GM12872 (cell line): ENCODE measurements around the gene EEIG1.
A peak's percentile ranks its signal among the peaks of the same experiment; 100 is the strongest.

Source experiments
- CTCF ChIP-seq: IDR thresholded peaks from 3 replicates; pipeline ENCODE4 v1.5.1; 2011; ENCODE audit warnings: low read depth, mild to moderate bottlenecking, low read length, moderate library complexity; ENCODE audit not compliant: insufficient read depth

The EEIG1 gene

DNA sequence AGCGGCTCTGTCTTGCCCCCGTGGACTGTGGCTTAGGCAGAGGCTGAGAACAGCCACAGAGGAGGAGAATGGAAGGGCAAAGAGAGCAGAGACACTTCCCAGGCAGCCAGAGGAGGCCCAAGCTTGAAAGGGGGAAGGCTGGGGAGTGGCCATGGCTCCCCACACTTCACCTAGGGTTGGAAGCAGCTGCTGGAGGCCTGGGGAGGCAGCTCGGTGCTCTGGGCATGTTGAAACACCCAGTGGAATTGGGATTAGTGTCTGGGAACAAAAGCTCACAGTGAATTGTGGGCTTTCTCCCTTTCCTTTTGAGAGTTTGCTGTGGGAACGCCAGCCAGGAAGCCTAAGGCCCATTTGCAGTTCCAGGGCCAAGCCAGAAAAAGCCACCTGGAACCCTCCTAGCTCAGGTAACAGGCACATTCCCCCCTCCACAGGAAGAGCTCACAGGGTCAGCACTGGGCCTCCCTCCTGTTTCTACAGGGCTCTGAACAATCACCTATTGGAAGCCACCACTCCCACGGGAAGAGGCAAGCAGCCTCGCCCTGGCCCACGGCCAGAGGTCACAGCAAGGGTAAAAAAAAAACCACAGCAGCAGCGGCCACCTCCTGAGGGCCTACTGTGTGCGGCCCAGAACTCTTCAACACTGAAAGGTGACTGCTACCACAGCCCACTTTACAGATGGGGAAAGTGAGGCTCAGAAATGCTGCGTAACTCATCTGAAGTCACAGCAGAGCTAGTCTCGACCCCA is 20.2 kb downstream of the EEIG1 start:
- TF ChIP-seq CTCF: no peak

DNA sequence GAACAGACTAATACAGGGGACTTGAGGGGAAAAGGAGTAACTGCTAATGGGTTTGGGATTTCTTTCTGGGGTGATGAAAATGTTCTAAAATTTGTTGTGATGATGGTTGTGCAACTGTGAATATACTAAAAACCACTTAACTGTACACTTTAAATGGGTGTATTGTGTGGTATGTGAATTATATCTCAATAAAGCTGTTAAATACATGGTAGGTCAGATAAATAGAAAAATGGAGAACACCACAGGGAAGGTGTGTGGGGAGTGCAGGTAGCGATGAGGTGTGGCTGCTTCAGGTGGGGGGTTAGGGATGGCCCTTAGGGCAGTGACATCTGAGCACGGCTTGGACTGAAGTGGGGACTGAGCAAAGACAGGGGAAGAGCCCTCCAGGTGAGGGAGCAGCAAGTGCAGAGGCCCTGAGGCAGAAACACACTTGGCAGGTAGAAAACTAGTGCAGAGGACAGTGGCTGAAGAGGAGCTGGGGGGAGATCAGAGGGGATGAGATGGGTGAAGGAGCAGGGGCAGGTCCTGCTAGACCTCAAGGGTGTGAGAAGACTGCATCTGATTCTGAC is 20.9 kb downstream of the EEIG1 start:
- TF ChIP-seq CTCF: no peak

GRCh38 chr9:127959398-127959797 is 21.4 kb downstream of the EEIG1 start:
- TF ChIP-seq CTCF: no peak

GRCh38 chr9:127958728-127959127 is 22.1 kb downstream of the EEIG1 start:
- TF ChIP-seq CTCF: no peak

- TF ChIP-seq CTCF: peak; percentile 74
Measured at GRCh38 chr9:127955294-127956015, 25.3 kb downstream of the EEIG1 start.

DNA sequence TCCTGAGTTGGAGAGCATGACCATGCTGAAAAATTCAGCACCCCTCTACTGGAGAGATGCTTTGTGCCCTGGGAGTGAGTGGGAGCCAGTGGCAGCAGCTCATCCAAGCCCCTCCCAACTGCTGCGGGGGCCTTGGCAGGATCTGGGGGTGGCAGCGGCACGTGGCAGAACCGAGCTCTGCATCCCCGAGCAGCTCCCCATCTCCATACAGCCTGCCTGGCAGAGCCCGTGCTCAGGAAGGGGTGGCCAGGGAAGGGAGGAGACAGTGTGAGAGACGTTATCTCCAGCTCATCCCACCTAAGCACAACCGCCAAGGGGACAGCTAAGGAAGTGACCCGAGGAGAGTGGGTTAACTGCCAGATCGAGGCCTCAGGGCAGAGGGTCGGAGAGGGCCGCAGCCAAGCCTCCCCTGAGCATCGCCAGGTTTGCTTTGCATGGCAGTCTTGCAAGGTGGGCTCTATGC is 25.9 kb downstream of the EEIG1 start:
- no peak for TF ChIP-seq CTCF

GRCh38 chr9:127953768-127954505 is 26.9 kb downstream of the EEIG1 start:
- TF ChIP-seq CTCF: no peak
